Stimulated activated CD4-positive, alpha-beta T cell treated with anti-CD3 and anti-CD28 coated beads, TNF-alpha, amount 100 ng/mL, for 1 hour (primary cell): ENCODE measurements around the gene TMEM168.
"Not testable (repeated sequence)": the region's sequence is repeated elsewhere in the genome, so short reads cannot be mapped to it uniquely, and the experiment has no call there.

Experiments used
- DNase-seq, 3 donors: peaks; one replicate each; pipeline ENCODE4 v3.0.0-alpha.2; 2020; ENCODE audit warnings: low read depth in 3 of 3, low spot score in 1 of 3

TMEM168 gene

GRCh38 chr7:112782498-112782897 is 7.7 kb downstream of the TMEM168 start:
- no peak for DNase-seq

GRCh38 chr7:112781558-112781957 is 8.6 kb downstream of the TMEM168 start:
- no peak for DNase-seq

- no peak for DNase-seq
Observed at GRCh38 chr7:112781110-112781509, 9.1 kb downstream of the TMEM168 start.

GRCh38 chr7:112779667-112780066 is 10.5 kb downstream of the TMEM168 start:
- no peak for DNase-seq

GRCh38 chr7:112777406-112777805 is 12.8 kb downstream of the TMEM168 start:
- no peak for DNase-seq

- no peak for DNase-seq
Observed at GRCh38 chr7:112771166-112771565, 19.0 kb downstream of the TMEM168 start.

- DNase-seq, result no peak
Observed at GRCh38 chr7:112770051-112770450, 20.1 kb downstream of the TMEM168 start.

GRCh38 chr7:112765105-112765504 is 25.1 kb downstream of the TMEM168 start:
- no peak for DNase-seq

GRCh38 chr7:112763996-112764395 is 26.2 kb downstream of the TMEM168 start:
- no peak for DNase-seq

- no peak for DNase-seq
Observed at GRCh38 chr7:112763298-112763697, 26.9 kb downstream of the TMEM168 start.

- no peak for DNase-seq
Observed at GRCh38 chr7:112759905-112760304, 30.3 kb downstream of the TMEM168 start.

GRCh38 chr7:112757337-112757736 is 32.9 kb downstream of the TMEM168 start:
- DNase-seq, result no peak

GRCh38 chr7:112753298-112753697 is 36.9 kb downstream of the TMEM168 start:
- no peak for DNase-seq

- DNase-seq, result no peak
Observed at GRCh38 chr7:112752576-112752975, 37.6 kb downstream of the TMEM168 start.

GRCh38 chr7:112749775-112750174 is 40.4 kb downstream of the TMEM168 start:
- no peak for DNase-seq

GRCh38 chr7:112748381-112748780 is 41.8 kb downstream of the TMEM168 start:
- no peak for DNase-seq

GRCh38 chr7:112745635-112746034 is 44.6 kb downstream of the TMEM168 start:
- no peak for DNase-seq

GRCh38 chr7:112744818-112745217 is 45.4 kb downstream of the TMEM168 start:
- DNase-seq, result no peak

- no peak for DNase-seq
Observed at GRCh38 chr7:112743811-112744210, 46.4 kb downstream of the TMEM168 start.

- DNase-seq, result no peak
Observed at GRCh38 chr7:112740667-112741066, 49.5 kb downstream of the TMEM168 start.

GRCh38 chr7:112739436-112740180 is 50.6 kb downstream of the TMEM168 start:
- DNase-seq, result no peak

- no peak for DNase-seq
Observed at GRCh38 chr7:112735261-112735660, 54.9 kb downstream of the TMEM168 start.

- DNase-seq, result not testable (repeated sequence)
Observed at GRCh38 chr7:112731324-112731723, 58.9 kb downstream of the TMEM168 start.
